Ishikawa (cell line): ENCODE measurements around the gene TMEM269.

Source experiments
- CEBPB ChIP-seq: IDR thresholded peaks from 2 replicates; pipeline ENCODE4 v1.6.1; 2012
- EGR1 ChIP-seq: IDR thresholded peaks from 2 replicates; pipeline ENCODE4 v1.6.1; 2012
- EP300 ChIP-seq: IDR thresholded peaks from 2 replicates; pipeline ENCODE4 v1.6.1; 2012; ENCODE audit warnings: borderline replicate concordance
- TAF1 ChIP-seq: IDR thresholded peaks from 2 replicates; pipeline ENCODE4 v1.6.1; 2012; ENCODE audit warnings: low read depth, mild to moderate bottlenecking
- TEAD4 ChIP-seq: IDR thresholded peaks from 2 replicates; pipeline ENCODE4 v1.6.1; 2012
- TF ChIP-seq, protein P1 (sequence below): IDR thresholded peaks from 2 replicates; pipeline ENCODE4 v1.6.1; 2012
- TF ChIP-seq, protein P2 (sequence below): IDR thresholded peaks from 2 replicates; pipeline ENCODE4 v1.6.1; 2012; ENCODE audit warnings: low read depth, mild to moderate bottlenecking

DNA sequence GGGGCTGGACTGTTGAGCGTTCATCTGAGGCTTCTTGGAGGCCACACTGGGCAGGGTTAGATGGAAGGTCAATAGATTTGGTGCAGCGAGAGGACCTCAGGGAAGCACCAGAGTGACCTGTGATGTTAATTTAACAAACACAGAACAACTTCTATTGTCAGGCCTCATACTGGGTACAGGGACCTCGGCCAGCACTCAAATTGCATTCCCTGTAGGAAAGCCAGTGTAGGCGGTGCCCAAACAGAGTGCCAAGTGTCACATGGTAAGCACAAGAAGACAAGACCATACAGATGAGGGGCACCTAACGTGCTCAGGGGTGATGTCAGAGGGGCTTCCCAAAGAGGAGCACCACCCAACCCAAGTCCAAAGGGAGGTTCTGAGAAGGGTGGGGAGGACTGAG, 1.3 kb downstream of the TMEM269 start:
- TF ChIP-seq, protein P1, sequence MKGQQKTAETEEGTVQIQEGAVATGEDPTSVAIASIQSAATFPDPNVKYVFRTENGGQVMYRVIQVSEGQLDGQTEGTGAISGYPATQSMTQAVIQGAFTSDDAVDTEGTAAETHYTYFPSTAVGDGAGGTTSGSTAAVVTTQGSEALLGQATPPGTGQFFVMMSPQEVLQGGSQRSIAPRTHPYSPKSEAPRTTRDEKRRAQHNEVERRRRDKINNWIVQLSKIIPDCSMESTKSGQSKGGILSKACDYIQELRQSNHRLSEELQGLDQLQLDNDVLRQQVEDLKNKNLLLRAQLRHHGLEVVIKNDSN: no peak
- TF ChIP-seq EP300: no peak
- no peak for TF ChIP-seq EGR1
- no peak for TF ChIP-seq TEAD4
- TF ChIP-seq, protein P2, sequence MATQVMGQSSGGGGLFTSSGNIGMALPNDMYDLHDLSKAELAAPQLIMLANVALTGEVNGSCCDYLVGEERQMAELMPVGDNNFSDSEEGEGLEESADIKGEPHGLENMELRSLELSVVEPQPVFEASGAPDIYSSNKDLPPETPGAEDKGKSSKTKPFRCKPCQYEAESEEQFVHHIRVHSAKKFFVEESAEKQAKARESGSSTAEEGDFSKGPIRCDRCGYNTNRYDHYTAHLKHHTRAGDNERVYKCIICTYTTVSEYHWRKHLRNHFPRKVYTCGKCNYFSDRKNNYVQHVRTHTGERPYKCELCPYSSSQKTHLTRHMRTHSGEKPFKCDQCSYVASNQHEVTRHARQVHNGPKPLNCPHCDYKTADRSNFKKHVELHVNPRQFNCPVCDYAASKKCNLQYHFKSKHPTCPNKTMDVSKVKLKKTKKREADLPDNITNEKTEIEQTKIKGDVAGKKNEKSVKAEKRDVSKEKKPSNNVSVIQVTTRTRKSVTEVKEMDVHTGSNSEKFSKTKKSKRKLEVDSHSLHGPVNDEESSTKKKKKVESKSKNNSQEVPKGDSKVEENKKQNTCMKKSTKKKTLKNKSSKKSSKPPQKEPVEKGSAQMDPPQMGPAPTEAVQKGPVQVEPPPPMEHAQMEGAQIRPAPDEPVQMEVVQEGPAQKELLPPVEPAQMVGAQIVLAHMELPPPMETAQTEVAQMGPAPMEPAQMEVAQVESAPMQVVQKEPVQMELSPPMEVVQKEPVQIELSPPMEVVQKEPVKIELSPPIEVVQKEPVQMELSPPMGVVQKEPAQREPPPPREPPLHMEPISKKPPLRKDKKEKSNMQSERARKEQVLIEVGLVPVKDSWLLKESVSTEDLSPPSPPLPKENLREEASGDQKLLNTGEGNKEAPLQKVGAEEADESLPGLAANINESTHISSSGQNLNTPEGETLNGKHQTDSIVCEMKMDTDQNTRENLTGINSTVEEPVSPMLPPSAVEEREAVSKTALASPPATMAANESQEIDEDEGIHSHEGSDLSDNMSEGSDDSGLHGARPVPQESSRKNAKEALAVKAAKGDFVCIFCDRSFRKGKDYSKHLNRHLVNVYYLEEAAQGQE: no peak
- no peak for TF ChIP-seq CEBPB
- TF ChIP-seq TAF1: no peak
